Measurements from ENCODE around the gene ARL3. TPM values are rescaled to one million over a fixed set of nuclear protein-coding genes. Genes with fewer than 3 reads are reported as not detected.

Gene ARL3
- total RNA-seq, 1 donor: 5.8 TPM

GRCh38 chr10:102644646-102645387 lies 69.4 kb downstream of the ARL3 start:
- Histone ChIP-seq H4K20me1 (ENCODE audit: insufficient read depth, low read length) (peaks cover 49% of the 10 kb centered on the region), H2AFZ (ENCODE audit: low read length) (no peak overlapping the region), H3K27ac (ENCODE audit: low read depth, low read length) (peak overlapping the region; percentile 97), H3K79me2 (ENCODE audit: insufficient read depth, low read length) (peaks cover 57% of the 10 kb centered on the region), H3K4me3 (ENCODE audit: insufficient read depth, low read length) (peak overlapping the region; percentile 88), H3K4me2 (ENCODE audit: insufficient read depth, low read length) (peak overlapping the region; percentile 85), H3K36me3 (ENCODE audit: insufficient read depth, low read length) (peaks cover 10% of the 10 kb centered on the region), H3K9me3 (ENCODE audit: low read depth, low read length) (no peaks in the 10 kb centered on the region), H3K4me1 (ENCODE audit: insufficient read depth, low read length) (peaks cover 43% of the 10 kb centered on the region), H3K27me3 (ENCODE audit: insufficient read depth, low read length) (no peaks in the 10 kb centered on the region)
- DNase-seq (ENCODE audit: insufficient read length, low spot score, missing footprints): peak; percentile 91
- TF ChIP-seq CTCF (IDR thresholded peaks at IDR 0.05; ENCODE audit: extremely low read depth, low read depth, low read length): peak; percentile 49

- H3K4me3 ChIP-seq (ENCODE audit: insufficient read depth, low read length): peak within 1 kb of the TSS; percentile 88
- TF ChIP-seq CTCF (IDR thresholded peaks at IDR 0.05; ENCODE audit: extremely low read depth, low read depth, low read length): no peak
- H3K27me3 ChIP-seq (ENCODE audit: insufficient read depth, low read length): no peaks in the 10 kb centered on the region
- H3K4me2 ChIP-seq (ENCODE audit: insufficient read depth, low read length): peak within 1 kb of the TSS; percentile 85
- H3K27ac ChIP-seq (ENCODE audit: low read depth, low read length): peak within 1 kb of the TSS; percentile 97
- H3K36me3 ChIP-seq (ENCODE audit: insufficient read depth, low read length): peaks cover 10% of the 10 kb centered on the region
- peak; percentile 92 for DNase-seq (ENCODE audit: insufficient read length, low spot score, missing footprints)
- H3K79me2 ChIP-seq (ENCODE audit: insufficient read depth, low read length): peaks cover 51% of the 10 kb centered on the region
- H3K9me3 ChIP-seq (ENCODE audit: low read depth, low read length): no peaks in the 10 kb centered on the region
- peaks cover 37% of the 10 kb centered on the region for H3K4me1 ChIP-seq (ENCODE audit: insufficient read depth, low read length)
- no peak within 1 kb of the TSS for H2AFZ ChIP-seq (ENCODE audit: low read length)
- peaks cover 42% of the 10 kb centered on the region for H4K20me1 ChIP-seq (ENCODE audit: insufficient read depth, low read length)
Measured at GRCh38 chr10:102644066-102644645, 70.0 kb downstream of the ARL3 start, which contains the start of gene TRIM8. TRIM8 (plus strand) TSS chr10:102644479; CDS start chr10:102644618, 139 bp downstream.

- Histone ChIP-seq H3K4me2 (ENCODE audit: insufficient read depth, low read length) (peak overlapping the region; percentile 83), H3K79me2 (ENCODE audit: insufficient read depth, low read length) (peaks cover 44% of the 10 kb centered on the region), H3K4me3 (ENCODE audit: insufficient read depth, low read length) (peak overlapping the region; percentile 88), H3K27ac (ENCODE audit: low read depth, low read length) (peak overlapping the region; percentile 84), H3K4me1 (ENCODE audit: insufficient read depth, low read length) (peaks cover 31% of the 10 kb centered on the region), H3K36me3 (ENCODE audit: insufficient read depth, low read length) (peaks cover 9% of the 10 kb centered on the region), H3K9me3 (ENCODE audit: low read depth, low read length) (no peaks in the 10 kb centered on the region), H3K27me3 (ENCODE audit: insufficient read depth, low read length) (no peaks in the 10 kb centered on the region), H4K20me1 (ENCODE audit: insufficient read depth, low read length) (peaks cover 36% of the 10 kb centered on the region), H2AFZ (ENCODE audit: low read length) (no peak overlapping the region)
- no peak for TF ChIP-seq CTCF (IDR thresholded peaks at IDR 0.05; ENCODE audit: extremely low read depth, low read depth, low read length)
- peak; percentile 88 for DNase-seq (ENCODE audit: insufficient read length, low spot score, missing footprints)
Measured at GRCh38 chr10:102643336-102644065, 70.7 kb downstream of the ARL3 start.

Measured in osteoblast (primary cell).